ENCODE measurements around the gene MEAF6. TPM values are rescaled to one million over a fixed set of nuclear protein-coding genes. Genes with fewer than 3 reads are reported as not detected.

Gene MEAF6
- total and polyA plus RNA-seq, 7 donors: 27.2 to 109 (median 35.4) TPM

GRCh38 chr1:37478890-37479254 lies 35.7 kb downstream of the MEAF6 start:
- intact Hi-C loops (cut with DNase I): no loop called here
- ATAC-seq (no peak), DNase-seq (peak in 1 of 2 donors; percentile 12)
- Histone ChIP-seq H3K9me3 (no peaks in the 10 kb centered on the region), H3K4me3 (peak overlapping the region; percentile 72), H3K27me3 (ENCODE audit: insufficient read depth in 3 of 3, low read length in 2 of 3) (no peaks in the 10 kb centered on the region), H3K27ac (peak overlapping the region; percentile 90), H3K36me3 (ENCODE audit: insufficient read depth in 1 of 2, low read depth in 1 of 2) (peaks cover 9 to 81% of the 10 kb centered on the region in 2 donors), H3K4me1 (peaks cover 57% of the 10 kb centered on the region)
- 63 to 71% (median 67%) methylated on average over 3 of the region's 3 CpGs for WGBS, 3 donors
- TF ChIP-seq, protein P1, sequence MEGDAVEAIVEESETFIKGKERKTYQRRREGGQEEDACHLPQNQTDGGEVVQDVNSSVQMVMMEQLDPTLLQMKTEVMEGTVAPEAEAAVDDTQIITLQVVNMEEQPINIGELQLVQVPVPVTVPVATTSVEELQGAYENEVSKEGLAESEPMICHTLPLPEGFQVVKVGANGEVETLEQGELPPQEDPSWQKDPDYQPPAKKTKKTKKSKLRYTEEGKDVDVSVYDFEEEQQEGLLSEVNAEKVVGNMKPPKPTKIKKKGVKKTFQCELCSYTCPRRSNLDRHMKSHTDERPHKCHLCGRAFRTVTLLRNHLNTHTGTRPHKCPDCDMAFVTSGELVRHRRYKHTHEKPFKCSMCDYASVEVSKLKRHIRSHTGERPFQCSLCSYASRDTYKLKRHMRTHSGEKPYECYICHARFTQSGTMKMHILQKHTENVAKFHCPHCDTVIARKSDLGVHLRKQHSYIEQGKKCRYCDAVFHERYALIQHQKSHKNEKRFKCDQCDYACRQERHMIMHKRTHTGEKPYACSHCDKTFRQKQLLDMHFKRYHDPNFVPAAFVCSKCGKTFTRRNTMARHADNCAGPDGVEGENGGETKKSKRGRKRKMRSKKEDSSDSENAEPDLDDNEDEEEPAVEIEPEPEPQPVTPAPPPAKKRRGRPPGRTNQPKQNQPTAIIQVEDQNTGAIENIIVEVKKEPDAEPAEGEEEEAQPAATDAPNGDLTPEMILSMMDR (IDR thresholded peaks at IDR 0.05): no peak

- H3K27me3 ChIP-seq (ENCODE audit: insufficient read depth in 3 of 3, low read length in 2 of 3): no peaks in the 10 kb centered on the region
These were observed 36.1 kb downstream of the MEAF6 start for GRCh38 chr1:37478451-37478881.

GRCh38 chr1:37477946-37478345 lies 36.6 kb downstream of the MEAF6 start:
- DNase-seq (peak in 1 of 2 donors; percentile 21), ATAC-seq (no peak)
- Histone ChIP-seq H3K36me3 (ENCODE audit: insufficient read depth in 1 of 2, low read depth in 1 of 2) (peaks cover 3 to 71% of the 10 kb centered on the region in 2 donors), H3K4me3 (peak overlapping the region; percentile 72), H3K9me3 (no peaks in the 10 kb centered on the region), H3K27me3 (ENCODE audit: insufficient read depth in 3 of 3, low read length in 2 of 3) (no peaks in the 10 kb centered on the region), H3K27ac (peak overlapping the region; percentile 90), H3K4me1 (peaks cover 60% of the 10 kb centered on the region)
- TF ChIP-seq, protein P1 (IDR thresholded peaks at IDR 0.05): no peak
- WGBS, 3 donors: 87 to 99% (median 92%) methylated on average over 5 of the region's 5 CpGs
- intact Hi-C loops (cut with DNase I): no loop called here

More at GRCh38 chr1:37478451-37478881, 36.1 kb downstream of the MEAF6 start:
- peak in 1 of 2 donors; percentile 15 for DNase-seq
- no peaks in the 10 kb centered on the region for H3K9me3 ChIP-seq
- 95 to 96% (median 96%) methylated on average over 8 of the region's 8 CpGs for WGBS, 3 donors
- H3K4me1 ChIP-seq: peaks cover 60% of the 10 kb centered on the region
- TF ChIP-seq, protein P1 (IDR thresholded peaks at IDR 0.05): no peak
- no peak for ATAC-seq
- H3K27ac ChIP-seq: peak overlapping the region; percentile 90
- H3K4me3 ChIP-seq: peak overlapping the region; percentile 72
- intact Hi-C loops (cut with DNase I): no loop called here
- H3K36me3 ChIP-seq (ENCODE audit: insufficient read depth in 1 of 2, low read depth in 1 of 2): peaks cover 8 to 77% of the 10 kb centered on the region in 2 donors

DNA sequence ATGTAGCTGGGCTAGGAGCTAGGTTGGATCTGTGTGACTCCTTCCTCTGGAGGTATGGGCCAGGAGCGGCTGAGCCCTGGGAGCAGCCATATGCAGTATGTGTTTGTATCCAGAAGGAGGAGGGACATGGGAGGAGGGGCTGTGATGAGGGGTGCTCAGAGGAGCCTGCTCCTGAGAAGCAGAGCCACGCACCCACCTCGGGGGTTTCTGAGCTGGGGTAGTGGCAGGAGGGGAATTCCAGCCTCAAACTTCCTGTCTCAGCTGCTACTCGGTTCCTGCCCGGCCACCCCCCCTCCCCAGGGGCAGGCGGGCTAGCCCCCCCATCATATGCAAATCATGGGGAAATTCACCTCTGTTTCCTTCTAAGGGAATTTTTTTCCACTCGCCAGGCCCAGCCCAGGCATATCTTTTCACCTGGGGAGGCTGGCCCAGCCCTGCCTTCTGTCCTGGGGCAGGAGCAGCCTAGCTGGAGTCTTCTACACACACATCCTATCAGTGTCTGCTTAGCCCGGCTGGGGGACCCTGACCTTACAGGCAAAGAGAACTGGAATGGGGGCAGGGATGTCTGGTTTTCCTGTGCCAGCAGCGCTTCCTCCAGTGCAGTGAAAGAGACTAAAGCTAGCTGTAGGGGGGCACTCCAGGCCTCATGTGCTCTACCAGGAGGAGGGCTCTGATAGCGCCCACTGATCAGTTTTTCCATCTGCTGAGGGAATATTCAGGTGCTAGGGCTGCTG lies 37.2 kb downstream of the MEAF6 start:
- ATAC-seq (no peak), DNase-seq (peak; percentile 33 to 59)
- H3K27ac ChIP-seq: peak overlapping the region; percentile 90
- WGBS, 3 donors: 33 to 44% (median 38%) methylated on average over 10 of the region's 10 CpGs
- H3K9me3 ChIP-seq: no peaks in the 10 kb centered on the region
- intact Hi-C loops (cut with DNase I): no loop called here
- H3K27me3 ChIP-seq (ENCODE audit: insufficient read depth in 3 of 3, low read length in 2 of 3): no peaks in the 10 kb centered on the region
- peaks cover 65% of the 10 kb centered on the region for H3K4me1 ChIP-seq
- H3K36me3 ChIP-seq (ENCODE audit: insufficient read depth in 1 of 2, low read depth in 1 of 2): peaks cover 3 to 66% of the 10 kb centered on the region in 2 donors
- TF ChIP-seq, protein P1 (IDR thresholded peaks at IDR 0.05): no peak
- peak overlapping the region; percentile 72 for H3K4me3 ChIP-seq
